A172 (cell line): ENCODE data around the gene SHOC2. TPM values are rescaled to one million over a fixed set of nuclear protein-coding genes. Genes with fewer than 3 reads are reported as not detected.
A peak's percentile ranks its signal among the peaks of the same experiment; 100 is the strongest.

ENCODE experiments used
- DNase-seq: peaks from one replicate; pipeline ENCODE4 v3.0.0-alpha.2; 2015; ENCODE audit warnings: low spot score
- total RNA-seq: library from RNA; depleted of rRNA; stranded (reverse); fragments of >200 nt; shearing (Covaris generic); gene quantifications from 2 replicates; pipeline ENCODE4 v1.2.3, GENCODE V29; 2014

The SHOC2 gene
- total RNA-seq, 1 experiment from 2014 or later = 43.7 TPM

DNA sequence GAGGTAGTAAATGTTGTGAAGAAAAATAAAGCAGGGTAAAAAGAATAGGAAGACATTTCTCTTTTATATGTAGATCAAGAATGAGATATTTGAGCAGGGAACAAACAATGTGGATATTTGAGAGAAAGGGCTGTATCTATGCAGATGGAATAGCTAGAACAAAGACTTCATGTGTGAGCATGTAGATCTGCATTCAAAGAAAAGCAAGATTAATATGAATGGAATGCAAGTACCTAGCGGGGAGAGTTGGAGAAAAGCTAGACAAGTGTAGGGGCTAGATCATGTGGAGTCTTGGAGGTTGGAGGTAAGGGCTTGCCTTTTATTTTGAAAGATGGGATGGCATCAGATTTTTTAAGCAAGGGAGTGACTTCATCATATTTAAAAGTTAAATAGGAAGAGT lies 27.1 kb downstream of the SHOC2 start:
- no peak for DNase-seq

DNA sequence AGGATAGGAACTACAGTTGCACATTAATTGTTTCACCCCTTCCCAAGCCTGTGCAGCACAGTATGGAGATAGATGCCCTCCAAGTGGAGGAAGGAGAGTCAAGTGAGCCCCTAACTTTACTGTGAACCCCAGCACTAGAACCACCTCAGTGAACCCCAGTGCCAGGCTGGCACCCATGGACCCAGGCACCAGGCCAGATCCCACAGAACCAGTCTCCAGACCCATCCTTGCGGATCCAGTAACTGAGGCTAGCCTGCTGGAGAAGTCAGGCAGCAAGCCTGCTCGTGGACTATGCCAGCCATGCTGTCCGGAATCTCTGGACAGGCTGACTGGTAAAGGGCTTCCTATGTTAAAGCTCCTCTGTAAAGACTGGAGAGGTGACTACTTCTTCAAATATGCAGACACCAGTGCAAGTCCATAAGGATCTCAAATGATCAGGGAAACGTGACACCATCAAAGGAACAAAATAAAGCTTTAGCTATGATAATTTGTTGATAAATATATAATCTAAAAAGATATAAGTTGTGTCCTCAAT lies 27.7 kb downstream of the SHOC2 start:
- DNase-seq = no peak

DNA sequence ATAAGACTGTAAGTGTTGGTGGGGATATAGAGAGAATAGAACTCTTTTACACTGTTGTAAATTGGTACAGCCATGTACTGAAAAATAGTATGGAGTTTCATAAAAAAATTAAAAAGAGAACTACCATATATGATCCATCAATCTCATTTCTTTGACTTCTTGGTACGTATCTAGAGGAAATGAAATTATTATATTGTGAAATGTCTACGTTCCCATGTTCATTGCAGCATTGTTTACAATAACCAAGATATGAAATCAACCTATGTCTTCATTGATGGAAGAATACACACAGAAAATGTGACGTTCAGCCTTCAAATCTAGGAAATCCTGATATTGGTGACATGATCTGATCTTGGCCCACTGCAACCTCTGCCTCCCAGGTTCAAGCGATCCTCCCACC lies 32.0 kb downstream of the SHOC2 start:
- no peak for DNase-seq

DNA sequence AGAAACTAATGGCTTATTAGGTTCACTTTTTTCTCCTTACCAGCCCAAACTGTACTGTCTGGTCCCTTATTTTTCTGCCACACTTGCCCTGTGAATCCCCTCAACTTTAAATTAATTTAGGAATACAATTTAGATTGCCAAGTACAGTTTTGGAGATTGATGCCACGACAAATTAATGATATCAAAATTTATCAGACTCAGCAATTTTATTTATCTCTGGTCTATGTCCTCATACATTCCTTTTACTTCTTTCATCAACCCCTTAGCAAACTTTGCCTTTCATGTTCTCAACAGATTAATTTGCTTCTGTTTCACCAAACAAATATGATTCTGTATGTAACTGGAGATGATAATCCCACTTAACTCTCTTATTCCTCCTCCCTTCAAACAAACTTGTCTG lies 38.2 kb downstream of the SHOC2 start:
- DNase-seq = no peak

DNA sequence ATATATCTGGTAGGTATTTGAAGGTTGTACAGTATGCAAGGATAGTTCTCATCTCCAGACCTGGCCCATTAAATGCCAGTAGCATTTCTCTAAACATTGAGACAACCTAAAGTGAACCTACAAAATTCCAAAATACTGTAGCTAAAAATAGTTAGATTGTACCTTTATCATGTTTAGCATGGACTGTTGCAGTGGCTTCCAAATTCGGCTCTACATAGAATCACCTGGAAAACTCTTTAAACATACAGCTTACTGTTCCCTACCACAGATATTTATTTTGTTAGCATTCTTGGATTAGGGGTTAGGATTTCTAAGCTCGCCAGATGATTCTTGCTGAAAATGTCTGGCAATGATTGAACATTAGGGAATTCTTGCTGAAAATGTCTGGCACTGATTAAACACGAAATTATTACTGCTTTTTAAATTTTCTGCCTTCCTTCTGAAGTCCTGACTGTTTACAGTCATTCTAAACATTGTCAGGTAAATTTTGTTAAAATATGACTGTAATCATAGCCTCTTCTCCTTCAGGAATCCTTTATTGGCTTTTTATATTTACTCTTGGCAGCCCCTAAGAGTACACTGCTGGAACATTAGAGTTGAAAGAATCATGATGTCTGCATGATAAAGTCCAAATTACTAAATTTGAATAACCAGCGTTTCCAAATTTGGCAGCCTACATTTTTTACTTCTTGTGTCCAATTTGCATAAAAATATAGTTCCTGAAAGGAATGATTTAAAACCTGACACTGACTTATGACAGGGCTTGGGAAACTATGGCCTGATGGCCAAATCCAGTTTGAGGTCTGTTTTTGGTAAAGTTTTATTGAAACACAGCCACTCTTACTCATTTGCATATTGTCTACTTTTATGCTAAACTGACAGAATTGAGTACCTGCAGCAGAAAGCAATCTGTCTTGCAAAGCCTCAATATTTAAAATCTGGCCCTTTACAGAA lies 40.3 kb downstream of the SHOC2 start:
- no peak for DNase-seq

DNA sequence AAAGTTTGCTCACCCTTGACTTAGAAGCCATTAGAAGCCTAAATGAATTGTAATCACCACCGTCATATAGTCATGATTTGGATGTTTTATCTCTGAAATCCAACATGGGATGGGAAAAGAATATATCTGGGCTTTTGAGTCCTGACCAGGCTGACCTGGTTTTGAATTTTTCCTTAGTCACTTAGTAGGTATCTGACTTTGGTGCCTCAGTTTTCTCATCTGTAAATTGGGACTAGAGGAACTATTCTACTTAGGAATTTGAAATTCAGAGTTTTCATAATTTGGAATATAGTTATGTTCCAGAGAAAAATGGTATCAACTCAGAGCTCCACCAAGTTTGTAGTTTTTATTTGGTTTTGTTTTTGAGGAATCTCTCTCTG lies 40.9 kb downstream of the SHOC2 start:
- no peak for DNase-seq

DNA sequence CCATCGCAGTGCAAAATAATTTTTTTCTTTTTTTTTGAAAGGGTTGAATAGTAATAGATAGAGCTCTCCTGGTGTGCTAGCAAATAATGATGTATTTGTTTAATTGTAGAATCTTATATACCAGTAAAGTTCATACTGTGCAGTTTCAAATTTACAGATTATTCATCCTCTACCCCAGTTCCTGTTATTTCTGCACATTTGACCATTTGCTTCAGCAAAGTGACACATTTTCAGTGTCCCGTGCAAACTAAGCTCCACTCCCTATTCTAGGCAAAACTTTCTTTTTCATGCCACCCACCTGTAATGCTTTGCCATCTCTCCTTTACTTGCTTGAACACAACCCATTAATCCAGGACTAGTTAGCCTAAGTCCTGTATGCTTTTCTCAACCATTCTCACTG lies 43.0 kb downstream of the SHOC2 start:
- no peak for DNase-seq

DNA sequence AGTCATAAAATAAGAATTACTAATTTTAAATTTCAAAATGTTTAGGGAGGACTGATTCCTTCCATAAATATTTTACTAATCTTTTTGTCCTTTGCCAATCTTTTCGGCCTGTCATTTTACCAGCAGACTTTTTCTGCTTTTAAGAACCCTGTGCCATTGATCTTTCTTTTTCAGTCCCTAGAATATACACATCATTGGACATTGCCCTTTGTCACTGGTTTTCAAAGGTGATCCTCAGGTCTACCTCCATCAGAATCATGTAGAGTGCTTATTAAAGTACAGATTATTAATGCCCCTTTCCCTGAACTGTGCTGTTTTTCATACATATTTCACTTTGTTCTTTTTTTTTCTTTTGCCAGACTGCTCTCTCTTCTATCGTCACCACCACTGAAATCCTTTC lies 43.8 kb downstream of the SHOC2 start:
- no peak for DNase-seq

DNA sequence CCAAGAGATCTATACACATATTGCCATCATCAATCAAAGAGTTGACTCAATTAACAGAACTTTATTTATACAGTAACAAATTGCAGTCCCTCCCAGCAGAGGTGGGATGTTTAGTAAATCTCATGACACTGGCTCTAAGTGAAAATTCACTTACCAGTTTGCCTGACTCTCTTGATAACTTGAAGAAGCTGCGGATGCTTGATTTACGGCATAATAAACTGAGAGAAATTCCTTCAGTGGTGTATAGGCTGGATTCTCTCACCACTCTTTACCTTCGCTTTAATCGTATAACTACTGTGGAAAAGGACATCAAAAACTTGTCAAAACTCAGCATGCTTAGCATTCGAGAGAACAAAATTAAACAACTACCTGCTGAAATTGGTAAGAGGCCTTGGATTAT lies 45.3 kb downstream of the SHOC2 start:
- no peak for DNase-seq

DNA sequence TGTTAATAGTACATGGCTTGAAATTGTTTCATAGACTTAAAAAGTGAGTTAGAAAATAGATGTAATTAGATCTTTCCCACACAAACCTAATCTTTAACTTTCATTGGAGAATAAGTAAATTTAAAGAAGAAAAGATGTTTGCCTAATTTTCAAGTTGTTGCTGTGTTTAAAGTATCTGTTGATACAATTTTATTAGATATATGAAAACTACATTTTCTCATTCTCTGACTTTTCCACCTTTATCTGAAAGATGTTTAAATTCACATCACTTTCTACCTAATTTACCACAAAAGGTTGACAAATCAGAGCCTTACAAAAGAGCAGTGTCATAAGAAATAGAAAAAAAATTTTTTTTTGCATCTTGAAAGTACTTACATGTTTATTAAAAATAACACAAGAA lies 45.8 kb downstream of the SHOC2 start:
- no peak for DNase-seq

DNA sequence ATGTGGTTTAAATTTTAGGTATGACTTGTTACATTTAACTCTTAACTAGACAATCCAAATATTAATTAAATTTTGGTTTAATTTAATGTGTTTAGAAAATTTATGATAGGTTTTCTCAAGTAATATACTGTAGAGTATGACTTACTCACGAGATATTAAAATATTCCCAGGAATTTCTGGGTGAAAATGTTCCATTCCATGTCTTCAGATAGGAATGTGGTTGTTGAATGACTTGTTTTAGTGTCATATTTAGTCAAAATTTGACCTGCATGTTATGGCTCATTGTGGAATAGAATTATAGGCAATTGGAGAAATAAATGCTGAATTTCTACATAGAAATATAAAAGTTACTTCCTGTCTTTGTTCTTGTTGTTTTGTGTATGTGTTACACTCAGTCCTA lies 46.7 kb downstream of the SHOC2 start:
- DNase-seq = no peak

DNA sequence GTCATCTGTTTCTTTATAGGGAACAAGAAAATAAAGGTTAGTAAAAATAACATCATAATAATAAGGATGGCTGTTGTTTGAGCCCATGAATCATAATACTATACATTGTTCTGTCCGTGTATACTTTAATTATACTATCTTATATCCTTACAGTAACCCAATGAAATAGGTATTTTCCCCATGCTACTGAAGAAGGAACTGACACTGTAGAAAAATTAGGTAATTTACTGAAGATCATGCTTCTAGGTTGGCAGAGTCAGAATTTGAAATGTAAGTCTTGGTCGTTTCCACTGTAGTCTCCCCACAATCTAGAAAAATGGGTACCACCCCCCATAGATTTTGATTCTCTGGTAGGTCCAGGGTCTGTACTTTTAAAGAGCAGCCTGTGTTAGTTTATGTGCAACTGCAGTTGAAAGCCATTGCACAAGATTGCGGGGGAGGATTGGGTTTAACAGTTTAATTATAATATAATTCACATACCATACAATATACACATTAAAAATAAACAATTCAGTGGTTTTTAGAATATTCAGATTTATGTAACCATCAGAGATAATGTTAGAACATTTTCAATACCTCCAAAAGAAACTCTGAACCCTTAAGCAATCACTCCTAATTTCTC lies 47.7 kb downstream of the SHOC2 start:
- no peak for DNase-seq

DNA sequence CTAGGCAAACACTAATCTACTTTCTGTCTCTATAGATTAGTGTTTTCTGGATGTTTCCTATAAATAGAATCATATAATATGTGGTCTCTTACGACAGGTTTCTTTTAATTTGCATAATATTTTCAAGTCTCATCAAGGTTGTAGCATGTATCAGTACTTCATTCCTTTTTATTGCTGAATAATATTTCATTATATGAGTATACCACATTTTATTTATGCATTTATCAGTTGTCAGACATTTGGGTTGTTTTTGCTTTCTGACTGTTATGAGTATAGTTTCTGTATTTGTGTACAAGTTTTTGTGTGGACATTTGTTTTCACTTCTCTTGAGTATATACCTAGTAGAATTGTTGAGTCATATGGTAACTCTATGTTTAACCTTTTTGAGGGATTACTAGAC lies 48.2 kb downstream of the SHOC2 start:
- DNase-seq = no peak

DNA sequence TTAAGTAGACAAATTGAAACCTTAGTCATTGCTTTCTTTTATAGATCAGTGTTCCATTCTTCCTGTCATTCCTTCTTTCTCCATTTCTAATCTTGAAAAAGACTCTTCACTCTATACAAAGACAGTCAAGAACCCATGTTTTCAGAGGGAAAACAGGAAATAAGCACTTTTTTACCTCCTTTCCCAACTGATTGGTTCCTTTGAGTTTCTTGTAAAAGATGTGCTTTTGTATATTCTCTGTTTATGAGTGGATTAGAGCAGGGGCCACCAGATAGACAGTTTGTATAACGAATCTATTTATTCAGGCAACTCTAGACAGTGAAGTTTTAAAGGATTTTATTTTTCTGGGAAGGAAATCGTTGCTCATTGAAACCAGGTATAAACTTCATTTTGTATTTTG lies 49.8 kb downstream of the SHOC2 start:
- no peak for DNase-seq

DNA sequence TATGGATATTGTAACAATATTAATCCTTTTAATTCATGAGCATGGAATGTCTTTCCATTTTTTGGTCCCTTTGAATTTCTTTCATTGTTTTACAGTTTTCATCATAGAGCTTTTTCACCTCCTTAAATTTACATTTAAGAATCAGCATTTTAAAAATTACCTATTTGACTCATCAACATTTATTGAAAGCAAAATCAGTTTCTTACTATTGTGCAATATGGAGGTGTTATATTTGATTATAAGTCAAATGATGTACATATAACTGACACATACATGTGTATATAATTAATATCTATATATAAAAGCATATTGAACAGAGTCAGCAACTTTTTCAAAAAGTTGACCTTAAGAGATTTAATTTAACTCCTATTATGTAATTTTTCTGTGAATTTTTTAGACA lies 52.2 kb downstream of the SHOC2 start:
- DNase-seq = no peak

DNA sequence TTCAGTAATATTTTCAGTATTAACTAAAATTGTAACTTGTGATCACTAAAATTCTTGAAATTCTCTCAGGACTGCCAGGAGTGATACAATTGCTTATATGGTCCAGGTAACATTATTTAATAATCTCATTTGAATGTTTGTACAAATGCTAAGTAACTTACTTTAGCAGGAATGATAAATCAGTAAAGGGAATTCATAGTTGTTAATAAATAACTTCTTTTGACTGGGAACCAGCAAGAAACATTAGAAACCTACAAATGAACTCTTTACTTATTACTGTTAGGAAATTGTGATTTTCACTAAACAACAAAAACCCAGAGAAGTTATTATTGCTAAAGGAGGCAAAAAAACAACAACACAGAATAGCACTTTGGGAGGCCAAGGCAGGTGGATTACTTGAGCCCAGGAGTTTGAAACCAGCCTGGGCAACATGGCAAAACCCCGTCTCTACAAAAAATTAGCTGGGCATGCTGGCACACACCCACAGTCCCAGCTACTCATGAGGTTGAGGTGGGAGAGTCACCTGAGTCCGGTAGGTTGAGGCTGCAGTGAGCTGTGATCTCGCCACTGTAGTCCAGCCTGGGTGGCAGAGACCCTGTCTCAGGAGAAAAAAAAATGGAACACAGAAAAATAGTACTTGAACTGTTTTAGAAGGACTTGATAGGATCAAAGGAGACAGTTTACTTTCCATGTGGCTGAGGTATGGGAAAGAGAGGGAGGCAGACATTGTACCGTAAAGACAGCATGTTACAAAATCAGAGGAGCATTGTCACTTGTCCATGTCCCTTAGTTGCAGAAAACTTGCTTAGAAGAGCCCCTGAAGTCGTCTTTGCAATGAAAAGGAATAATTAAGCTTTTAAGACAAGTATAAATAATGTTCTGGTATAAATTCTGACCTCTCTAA lies 53.1 kb downstream of the SHOC2 start:
- DNase-seq = no peak

DNA sequence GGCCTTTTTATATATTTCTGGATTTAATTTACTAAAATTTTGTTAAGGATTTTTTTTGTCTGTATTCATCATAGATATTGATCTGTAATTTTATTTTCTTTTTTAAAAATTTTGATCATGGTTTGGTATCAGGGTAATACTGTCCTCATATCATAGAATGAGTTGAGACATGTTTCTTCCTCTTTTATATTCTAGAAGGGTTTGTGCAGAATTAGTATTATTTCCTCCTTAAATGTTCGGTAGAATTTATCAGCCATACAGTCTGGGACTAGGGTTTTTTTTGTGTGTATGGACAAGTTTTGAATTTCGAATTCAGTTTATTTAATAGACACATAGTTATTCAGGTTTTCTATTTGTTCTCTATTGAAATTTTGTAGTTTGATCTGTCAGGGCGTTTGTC lies 54.0 kb downstream of the SHOC2 start:
- no peak for DNase-seq

DNA sequence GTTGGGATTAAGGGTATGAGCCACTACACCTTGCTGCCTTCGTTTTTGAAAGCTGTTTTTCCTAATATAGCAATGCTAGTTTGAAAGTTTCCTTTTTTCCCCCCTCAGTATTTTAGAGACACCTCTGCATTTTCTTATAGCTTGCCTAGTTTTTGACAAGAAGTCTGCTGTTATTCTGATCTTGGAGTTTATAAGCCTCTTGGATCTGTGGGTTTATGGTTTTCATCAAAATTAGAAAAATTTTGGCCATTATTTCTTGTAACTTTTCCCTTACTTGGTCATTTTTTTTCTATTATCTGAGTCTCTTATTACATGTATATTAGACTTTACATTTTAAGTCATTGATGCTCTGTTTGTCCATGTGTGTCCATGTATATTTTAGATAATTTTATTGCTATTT lies 57.2 kb downstream of the SHOC2 start:
- no peak for DNase-seq

DNA sequence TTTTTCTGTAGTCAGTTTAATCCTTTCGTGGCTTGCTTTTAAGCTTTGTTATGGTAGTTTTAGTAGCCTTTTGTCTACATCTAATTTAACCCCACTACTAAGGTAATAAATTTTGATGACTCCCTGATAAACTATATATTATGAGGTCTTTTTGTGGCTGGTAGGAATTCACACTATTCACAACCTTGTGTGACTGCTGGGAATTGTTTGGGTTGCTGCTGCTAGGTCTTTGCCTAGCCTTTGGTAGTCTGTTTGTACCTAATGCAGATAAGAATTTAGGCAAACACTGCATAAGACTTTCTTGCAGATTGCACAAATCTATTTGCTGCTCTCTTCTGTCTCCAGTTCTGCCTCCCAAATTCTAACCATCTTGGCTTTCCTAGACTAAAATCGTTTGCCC lies 58.3 kb downstream of the SHOC2 start:
- DNase-seq = peak; percentile 27

DNA sequence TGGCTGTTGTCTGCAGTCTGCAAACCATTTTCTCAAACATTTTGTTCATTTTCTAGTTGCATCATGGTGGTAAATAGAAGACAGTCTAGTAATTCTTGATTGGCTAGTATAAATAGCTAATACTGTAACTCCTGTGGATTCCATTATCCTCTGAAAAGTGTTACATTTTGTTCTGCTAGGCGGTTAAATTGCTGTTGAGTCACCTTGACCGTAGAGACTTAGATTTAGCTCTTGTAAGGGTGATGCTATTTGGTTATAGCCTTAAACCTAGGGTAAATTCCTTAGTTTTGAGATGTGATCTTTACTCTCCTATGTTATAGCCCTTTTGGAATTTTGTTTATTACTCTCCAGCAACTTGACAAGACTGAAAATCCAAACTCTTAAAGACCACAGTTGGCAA lies 58.8 kb downstream of the SHOC2 start:
- DNase-seq = no peak

DNA sequence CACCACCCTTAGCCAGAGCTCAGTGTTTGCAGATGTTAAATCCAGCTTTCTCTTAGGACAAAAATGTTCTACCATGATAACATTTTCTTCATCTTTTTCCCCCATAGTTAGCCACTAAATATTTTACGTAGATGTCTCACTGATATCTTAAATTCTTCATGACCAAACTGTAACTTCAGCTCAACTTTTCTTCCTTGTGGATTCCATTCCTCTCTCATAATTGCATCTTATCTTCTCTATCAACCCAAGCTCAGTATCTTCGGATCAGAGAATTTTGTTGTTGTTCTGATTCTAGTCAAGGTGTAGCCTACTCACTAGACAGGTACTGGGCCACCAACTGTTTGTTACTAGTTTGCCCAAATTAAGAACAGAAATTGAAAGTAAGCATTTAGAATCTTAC lies 60.2 kb downstream of the SHOC2 start:
- no peak for DNase-seq

DNA sequence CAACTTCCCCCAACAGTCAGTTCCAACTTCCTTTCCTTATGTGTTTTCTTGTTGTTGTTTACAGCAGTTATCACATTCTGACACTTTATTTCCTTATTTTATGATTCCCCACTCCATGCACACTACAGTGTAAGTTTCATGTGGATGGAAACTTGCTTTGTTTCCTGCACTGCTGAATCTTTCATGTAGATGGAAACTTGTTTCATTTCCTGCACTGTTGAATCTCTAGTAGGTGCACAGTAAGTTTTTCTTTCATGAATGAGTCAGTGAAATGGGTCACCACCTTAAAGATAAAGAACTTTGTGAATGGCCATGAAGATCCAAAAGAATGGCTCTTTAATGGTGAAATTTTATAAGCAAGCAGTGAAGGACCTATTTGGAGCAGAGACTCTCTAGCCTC lies 61.4 kb downstream of the SHOC2 start:
- no peak for DNase-seq
